GM12878 (cell line): ENCODE measurements around the gene PACS1.

ENCODE experiments used
- FOXK2 ChIP-seq: fragments of 450-650 bp; IDR thresholded peaks from 2 replicates; pipeline ENCODE4 v1.6.1; 2017; ENCODE audit warnings: mild to moderate bottlenecking, moderate library complexity
- IKZF2 ChIP-seq, 2 experiments: fragments of 450-650 bp; IDR thresholded peaks; 2 replicates each; pipeline ENCODE4 v1.6.1; 2017; ENCODE audit warnings: mild to moderate bottlenecking in 2 of 2, moderate library complexity in 2 of 2
- RAD21 ChIP-seq: IDR thresholded peaks from 2 replicates; pipeline ENCODE4 v1.6.1; 2011; ENCODE audit warnings: mild to moderate bottlenecking, low read depth, low read length, moderate library complexity; ENCODE audit not compliant: insufficient read depth
- TBL1XR1 ChIP-seq: IDR thresholded peaks from 2 replicates; pipeline ENCODE4 v1.6.1; 2012; ENCODE audit warnings: low read depth, low read length, improper control_type of control experiment
- YY1 ChIP-seq: IDR thresholded peaks from 2 replicates; pipeline ENCODE4 v1.6.1; 2011; ENCODE audit warnings: low read depth, mild to moderate bottlenecking, low read length
- ZNF384 ChIP-seq: IDR thresholded peaks from 2 replicates; pipeline ENCODE4 v1.6.1; 2012; ENCODE audit warnings: low read depth, mild to moderate bottlenecking, low read length, improper control_type of control experiment, borderline replicate concordance
- ZSCAN29 ChIP-seq: fragments of 450-650 bp; IDR thresholded peaks from 2 replicates; pipeline ENCODE4 v1.6.1; 2017; ENCODE audit warnings: mild to moderate bottlenecking, moderate library complexity
- TF ChIP-seq, protein P1 (sequence below), 3 experiments: IDR thresholded peaks in 2 of 3; conservative IDR thresholded peaks in 1 of 3; 2 replicates each; pipeline ENCODE4 v1.5.1; 2011; ENCODE audit warnings: low read depth in 3 of 3, low read length in 3 of 3, mild to moderate bottlenecking in 3 of 3, control low read depth in 2 of 3, moderate library complexity in 2 of 3, inconsistent platforms in 1 of 3, mixed read lengths in 1 of 3; ENCODE audit not compliant: control insufficient read depth in 2 of 3, insufficient read depth in 1 of 3; ENCODE audit errors: extremely low read depth in 1 of 3
- TF ChIP-seq, protein P2 (sequence below): IDR thresholded peaks from 2 replicates; pipeline ENCODE4 v1.6.1; 2012; ENCODE audit warnings: low read length, inconsistent platforms

DNA sequence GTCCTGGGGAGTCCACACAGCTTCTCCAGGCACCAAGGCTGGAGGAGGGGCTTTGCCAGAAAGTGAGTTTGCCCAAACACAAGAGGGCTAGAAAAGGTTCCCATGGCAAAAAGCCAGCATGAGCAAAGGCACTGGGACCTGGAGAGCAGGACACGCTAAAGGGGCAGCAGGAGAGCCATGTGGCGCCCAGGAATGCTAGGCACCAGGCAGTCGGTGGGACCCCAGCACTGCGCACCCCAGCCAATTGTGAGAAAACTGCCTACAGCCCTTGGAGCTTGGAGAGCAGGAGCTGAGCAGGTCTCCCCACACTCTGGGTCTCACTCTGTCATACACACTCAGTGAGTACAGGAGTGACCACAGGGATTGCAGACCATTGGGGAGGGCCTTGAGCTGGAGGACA, 193.2 kb downstream of the PACS1 start:
- TF ChIP-seq, protein P1, sequence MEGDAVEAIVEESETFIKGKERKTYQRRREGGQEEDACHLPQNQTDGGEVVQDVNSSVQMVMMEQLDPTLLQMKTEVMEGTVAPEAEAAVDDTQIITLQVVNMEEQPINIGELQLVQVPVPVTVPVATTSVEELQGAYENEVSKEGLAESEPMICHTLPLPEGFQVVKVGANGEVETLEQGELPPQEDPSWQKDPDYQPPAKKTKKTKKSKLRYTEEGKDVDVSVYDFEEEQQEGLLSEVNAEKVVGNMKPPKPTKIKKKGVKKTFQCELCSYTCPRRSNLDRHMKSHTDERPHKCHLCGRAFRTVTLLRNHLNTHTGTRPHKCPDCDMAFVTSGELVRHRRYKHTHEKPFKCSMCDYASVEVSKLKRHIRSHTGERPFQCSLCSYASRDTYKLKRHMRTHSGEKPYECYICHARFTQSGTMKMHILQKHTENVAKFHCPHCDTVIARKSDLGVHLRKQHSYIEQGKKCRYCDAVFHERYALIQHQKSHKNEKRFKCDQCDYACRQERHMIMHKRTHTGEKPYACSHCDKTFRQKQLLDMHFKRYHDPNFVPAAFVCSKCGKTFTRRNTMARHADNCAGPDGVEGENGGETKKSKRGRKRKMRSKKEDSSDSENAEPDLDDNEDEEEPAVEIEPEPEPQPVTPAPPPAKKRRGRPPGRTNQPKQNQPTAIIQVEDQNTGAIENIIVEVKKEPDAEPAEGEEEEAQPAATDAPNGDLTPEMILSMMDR (IDR thresholded peaks at IDR 0.05 in 2 of 3, conservative IDR thresholded peaks at IDR 0.05 in 1 of 3; ENCODE audit: control insufficient read depth in 2 of 3, extremely low read depth in 1 of 3, insufficient read depth in 1 of 3, low read depth in 3 of 3, low read length in 3 of 3) = no peak
- TF ChIP-seq RAD21 (no peak), FOXK2 (no peak), TBL1XR1 (no peak), YY1 (no peak), ZSCAN29 (no peak), IKZF2 (IDR thresholded peaks at IDR 0.05) (no peak), ZNF384 (no peak)
- TF ChIP-seq, protein P2, sequence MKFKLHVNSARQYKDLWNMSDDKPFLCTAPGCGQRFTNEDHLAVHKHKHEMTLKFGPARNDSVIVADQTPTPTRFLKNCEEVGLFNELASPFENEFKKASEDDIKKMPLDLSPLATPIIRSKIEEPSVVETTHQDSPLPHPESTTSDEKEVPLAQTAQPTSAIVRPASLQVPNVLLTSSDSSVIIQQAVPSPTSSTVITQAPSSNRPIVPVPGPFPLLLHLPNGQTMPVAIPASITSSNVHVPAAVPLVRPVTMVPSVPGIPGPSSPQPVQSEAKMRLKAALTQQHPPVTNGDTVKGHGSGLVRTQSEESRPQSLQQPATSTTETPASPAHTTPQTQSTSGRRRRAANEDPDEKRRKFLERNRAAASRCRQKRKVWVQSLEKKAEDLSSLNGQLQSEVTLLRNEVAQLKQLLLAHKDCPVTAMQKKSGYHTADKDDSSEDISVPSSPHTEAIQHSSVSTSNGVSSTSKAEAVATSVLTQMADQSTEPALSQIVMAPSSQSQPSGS = no peak
